ENCODE results near the gene WWOX.

DNA sequence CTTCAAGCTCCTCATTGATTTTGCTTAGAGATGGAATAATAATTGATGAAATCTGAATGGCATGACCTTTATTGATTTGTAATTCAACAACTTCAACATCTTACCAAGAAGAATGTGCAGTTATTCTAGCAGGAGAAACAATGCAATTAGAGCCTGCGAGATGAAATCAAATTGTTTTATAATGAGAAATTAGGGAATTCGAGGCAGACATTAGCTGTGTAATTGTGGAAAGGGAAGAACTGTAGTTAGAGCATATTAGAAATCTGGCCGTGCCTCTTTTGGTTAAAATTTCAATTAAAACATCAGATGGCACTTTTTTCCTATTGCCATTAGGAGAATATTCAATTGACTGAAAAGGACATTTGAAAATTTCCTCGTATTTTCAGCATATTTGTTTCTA, 325.8 kb downstream of the WWOX start:
- TF ChIP-seq, protein P1, sequence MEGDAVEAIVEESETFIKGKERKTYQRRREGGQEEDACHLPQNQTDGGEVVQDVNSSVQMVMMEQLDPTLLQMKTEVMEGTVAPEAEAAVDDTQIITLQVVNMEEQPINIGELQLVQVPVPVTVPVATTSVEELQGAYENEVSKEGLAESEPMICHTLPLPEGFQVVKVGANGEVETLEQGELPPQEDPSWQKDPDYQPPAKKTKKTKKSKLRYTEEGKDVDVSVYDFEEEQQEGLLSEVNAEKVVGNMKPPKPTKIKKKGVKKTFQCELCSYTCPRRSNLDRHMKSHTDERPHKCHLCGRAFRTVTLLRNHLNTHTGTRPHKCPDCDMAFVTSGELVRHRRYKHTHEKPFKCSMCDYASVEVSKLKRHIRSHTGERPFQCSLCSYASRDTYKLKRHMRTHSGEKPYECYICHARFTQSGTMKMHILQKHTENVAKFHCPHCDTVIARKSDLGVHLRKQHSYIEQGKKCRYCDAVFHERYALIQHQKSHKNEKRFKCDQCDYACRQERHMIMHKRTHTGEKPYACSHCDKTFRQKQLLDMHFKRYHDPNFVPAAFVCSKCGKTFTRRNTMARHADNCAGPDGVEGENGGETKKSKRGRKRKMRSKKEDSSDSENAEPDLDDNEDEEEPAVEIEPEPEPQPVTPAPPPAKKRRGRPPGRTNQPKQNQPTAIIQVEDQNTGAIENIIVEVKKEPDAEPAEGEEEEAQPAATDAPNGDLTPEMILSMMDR (conservative IDR thresholded peaks at IDR 0.05 in 1 of 2, IDR thresholded peaks at IDR 0.05 in 1 of 2; ENCODE audit: extremely low read depth in 1 of 2, insufficient read depth in 1 of 2, low read depth in 1 of 2, low read length in 2 of 2) = no peak
- no peak for TF ChIP-seq EZH2 (IDR thresholded peaks at IDR 0.05; ENCODE audit: borderline replicate concordance, low read length)

All from mammary epithelial cell (primary cell).